Right renal pelvis (tissue), 4 donors: ENCODE data around the gene MEG3. TPM values are rescaled to one million over a fixed set of nuclear protein-coding genes. Genes with fewer than 3 reads are reported as not detected.

Source experiments
- DNase-seq, 4 donors: peaks; one replicate each; pipeline ENCODE4 v3.0.0-alpha.2; 2013; ENCODE audit warnings: low read depth in 4 of 4, low spot score in 3 of 4, missing footprints in 1 of 4
- polyA plus RNA-seq, 4 donors: library from polyadenylated mRNA; unstranded; fragments of 120-200 nt; gene quantifications; one replicate each; pipeline ENCODE4 v1.2.1, GENCODE V29; 2013; ENCODE audit not compliant: insufficient read length in 4 of 4

Gene MEG3
- polyA plus RNA-seq, 4 donors: 87.1 to 127 (median 99.3) TPM

GRCh38 chr14:100828031-100828769 is 2.3 kb downstream of the MEG3 start:
- no peak for DNase-seq

- no peak for DNase-seq
These were observed 4.8 kb downstream of the MEG3 start for GRCh38 chr14:100830681-100831080.

GRCh38 chr14:100832311-100832960 is 6.5 kb downstream of the MEG3 start:
- no peak for DNase-seq

GRCh38 chr14:100834082-100834793 is 8.3 kb downstream of the MEG3 start:
- no peak for DNase-seq

GRCh38 chr14:100834794-100835547 is 9.1 kb downstream of the MEG3 start:
- no peak for DNase-seq

- no peak for DNase-seq
These were observed 9.8 kb downstream of the MEG3 start for GRCh38 chr14:100835548-100836310.

GRCh38 chr14:100836311-100836805 is 10.4 kb downstream of the MEG3 start:
- no peak for DNase-seq

GRCh38 chr14:100836941-100837804 is 11.3 kb downstream of the MEG3 start:
- no peak for DNase-seq

GRCh38 chr14:100837805-100838350 is 12.0 kb downstream of the MEG3 start:
- no peak for DNase-seq

- no peak for DNase-seq
These were observed 12.8 kb downstream of the MEG3 start for GRCh38 chr14:100838493-100839314.

- no peak for DNase-seq
These were observed 13.3 kb downstream of the MEG3 start for GRCh38 chr14:100839315-100839585.

- no peak for DNase-seq
These were observed 13.8 kb downstream of the MEG3 start for GRCh38 chr14:100839681-100840111.

- no peak for DNase-seq
These were observed 14.6 kb downstream of the MEG3 start for GRCh38 chr14:100840286-100841065.

- no peak for DNase-seq
These were observed 15.3 kb downstream of the MEG3 start for GRCh38 chr14:100841066-100841760.

GRCh38 chr14:100841761-100842403 is 16.0 kb downstream of the MEG3 start:
- DNase-seq: no peak

GRCh38 chr14:100842799-100843198 is 16.9 kb downstream of the MEG3 start:
- no peak for DNase-seq
